HG02938 (cell line): Measurements from ENCODE around the gene MRGPRF.

Experiments used
- ATAC-seq: cut with Tn5 transposase; IDR thresholded peaks from one replicate; pipeline ENCODE4 v1.9.1; 2021; ENCODE audit warnings: mild to moderate bottlenecking, moderate library complexity; ENCODE audit not compliant: unreplicated experiment

Gene MRGPRF

GRCh38 chr11:69013009-69013951, at the start of gene MRGPRF:
Gene MRGPRF (minus strand): TSS chr11:69013246. CDS start chr11:69009901, 3,345 bp downstream.
- ATAC-seq: no peak

DNA sequence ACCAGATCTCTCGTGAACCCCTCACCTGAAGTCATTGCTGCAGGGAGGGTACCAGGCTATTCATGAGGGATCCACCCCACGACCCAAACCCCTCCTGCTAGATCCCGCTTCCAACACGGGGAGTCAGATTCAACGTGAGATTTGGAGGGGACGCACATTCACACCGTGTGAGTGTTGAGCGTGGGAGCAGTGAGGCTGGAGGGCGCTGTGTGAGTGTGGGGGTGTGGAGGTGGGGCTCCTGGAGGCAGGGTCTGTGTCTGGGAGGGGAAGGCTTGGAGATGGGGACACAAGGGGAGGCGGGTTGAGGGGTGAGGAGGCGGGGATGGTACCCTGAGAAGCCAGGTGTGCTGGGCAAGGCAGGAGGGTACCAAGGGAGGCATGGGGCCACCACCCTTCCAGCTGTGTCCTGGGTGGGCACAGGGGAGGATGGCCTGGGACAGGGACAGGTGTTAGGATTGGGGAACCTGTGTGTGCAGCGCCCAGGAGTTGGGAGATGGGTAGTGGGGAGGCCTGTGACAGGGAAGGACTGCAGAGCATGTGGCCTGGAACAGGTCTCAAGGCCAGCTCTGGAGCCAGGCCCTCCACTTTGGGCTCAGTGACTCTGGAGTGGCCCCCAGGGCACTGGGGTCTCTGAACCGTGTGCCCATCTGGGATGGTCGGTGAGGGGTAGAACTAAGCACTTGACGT, 49.3 kb upstream of the MRGPRF start:
- no peak for ATAC-seq

- ATAC-seq: no peak
Observed at GRCh38 chr11:69061713-69062053, 48.6 kb upstream of the MRGPRF start.

DNA sequence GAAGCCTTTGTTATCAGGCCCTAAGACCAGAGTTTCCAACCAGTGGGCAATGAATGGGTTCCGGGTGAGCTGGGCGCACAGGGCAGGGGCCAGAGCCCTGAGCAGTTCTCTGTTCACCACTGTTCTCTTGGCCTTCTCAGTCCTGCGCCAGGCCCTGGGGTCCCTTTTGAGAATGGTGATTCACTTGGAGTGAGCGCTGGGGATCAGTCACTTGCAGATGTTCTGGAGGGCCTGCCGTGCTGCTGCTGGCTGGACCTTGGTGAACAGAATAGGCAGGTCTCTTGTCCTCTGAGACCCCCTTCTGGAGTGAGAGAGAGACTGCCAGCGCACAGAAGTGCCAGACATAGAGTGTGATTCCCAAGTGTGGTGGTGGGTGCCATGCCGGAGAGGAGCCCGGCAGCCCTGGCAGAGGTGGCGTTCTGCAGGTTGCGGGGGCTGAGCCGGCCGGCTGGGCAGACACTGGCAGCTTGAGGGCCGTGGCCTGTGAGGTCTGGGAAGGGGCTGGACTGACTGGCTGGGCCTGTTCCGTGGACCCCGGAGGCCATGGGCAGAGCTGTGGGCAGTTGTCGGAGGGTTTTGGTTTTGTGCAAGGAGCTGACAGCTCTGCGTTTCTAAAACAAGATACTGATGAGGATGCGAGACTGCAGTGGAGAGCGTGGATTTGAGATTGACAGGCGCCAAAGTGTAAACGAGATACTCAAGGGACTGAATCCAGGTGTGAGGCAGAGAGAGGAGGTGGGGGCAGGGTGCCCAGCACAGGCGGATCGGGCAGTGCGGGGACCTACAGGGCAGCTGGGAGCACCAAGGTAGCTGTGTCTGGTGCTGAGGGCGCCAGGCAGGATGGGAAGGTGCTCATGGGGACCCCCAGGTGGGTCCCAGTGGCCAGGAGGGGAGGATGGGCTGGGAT, 48.0 kb upstream of the MRGPRF start:
- no peak for ATAC-seq

- ATAC-seq: no peak
Observed at GRCh38 chr11:69059985-69060384, 46.9 kb upstream of the MRGPRF start.

DNA sequence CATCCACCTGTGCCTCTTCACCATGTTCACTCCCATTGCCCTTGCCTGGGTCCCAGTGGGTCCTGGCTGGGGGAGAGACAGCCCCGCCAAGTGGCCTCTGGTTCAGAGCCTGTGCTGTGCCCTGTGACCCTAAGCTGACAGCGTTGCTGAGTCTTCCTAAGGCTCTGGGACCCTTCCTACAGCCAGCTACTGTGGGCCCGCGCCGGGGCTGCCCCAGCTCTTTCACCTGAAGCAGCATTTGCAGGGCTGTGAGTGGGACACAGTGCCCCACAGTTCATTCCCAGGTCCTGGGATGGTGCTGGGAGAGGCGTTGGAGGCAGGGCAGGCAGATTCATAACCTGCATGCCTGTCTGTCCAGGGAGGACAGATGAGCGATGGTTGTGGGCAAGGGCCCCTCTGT, 46.4 kb upstream of the MRGPRF start:
- no peak for ATAC-seq

GRCh38 chr11:69058511-69059270, 45.6 kb upstream of the MRGPRF start:
- ATAC-seq: no peak

GRCh38 chr11:69057801-69058200, 44.8 kb upstream of the MRGPRF start:
- ATAC-seq: no peak

- no peak for ATAC-seq
Observed at GRCh38 chr11:69057236-69057635, 44.2 kb upstream of the MRGPRF start.

- peak; percentile 72 for ATAC-seq
Observed at GRCh38 chr11:69055598-69056516, 42.8 kb upstream of the MRGPRF start.

GRCh38 chr11:69055212-69055586, 42.2 kb upstream of the MRGPRF start:
- no peak for ATAC-seq

- ATAC-seq: no peak
Observed at GRCh38 chr11:69054397-69055211, 41.6 kb upstream of the MRGPRF start.

GRCh38 chr11:69053546-69054396, 40.7 kb upstream of the MRGPRF start:
- ATAC-seq: no peak

GRCh38 chr11:69053169-69053477, 40.1 kb upstream of the MRGPRF start:
- ATAC-seq: no peak

- ATAC-seq: no peak
Observed at GRCh38 chr11:69052343-69053168, 39.5 kb upstream of the MRGPRF start.

DNA sequence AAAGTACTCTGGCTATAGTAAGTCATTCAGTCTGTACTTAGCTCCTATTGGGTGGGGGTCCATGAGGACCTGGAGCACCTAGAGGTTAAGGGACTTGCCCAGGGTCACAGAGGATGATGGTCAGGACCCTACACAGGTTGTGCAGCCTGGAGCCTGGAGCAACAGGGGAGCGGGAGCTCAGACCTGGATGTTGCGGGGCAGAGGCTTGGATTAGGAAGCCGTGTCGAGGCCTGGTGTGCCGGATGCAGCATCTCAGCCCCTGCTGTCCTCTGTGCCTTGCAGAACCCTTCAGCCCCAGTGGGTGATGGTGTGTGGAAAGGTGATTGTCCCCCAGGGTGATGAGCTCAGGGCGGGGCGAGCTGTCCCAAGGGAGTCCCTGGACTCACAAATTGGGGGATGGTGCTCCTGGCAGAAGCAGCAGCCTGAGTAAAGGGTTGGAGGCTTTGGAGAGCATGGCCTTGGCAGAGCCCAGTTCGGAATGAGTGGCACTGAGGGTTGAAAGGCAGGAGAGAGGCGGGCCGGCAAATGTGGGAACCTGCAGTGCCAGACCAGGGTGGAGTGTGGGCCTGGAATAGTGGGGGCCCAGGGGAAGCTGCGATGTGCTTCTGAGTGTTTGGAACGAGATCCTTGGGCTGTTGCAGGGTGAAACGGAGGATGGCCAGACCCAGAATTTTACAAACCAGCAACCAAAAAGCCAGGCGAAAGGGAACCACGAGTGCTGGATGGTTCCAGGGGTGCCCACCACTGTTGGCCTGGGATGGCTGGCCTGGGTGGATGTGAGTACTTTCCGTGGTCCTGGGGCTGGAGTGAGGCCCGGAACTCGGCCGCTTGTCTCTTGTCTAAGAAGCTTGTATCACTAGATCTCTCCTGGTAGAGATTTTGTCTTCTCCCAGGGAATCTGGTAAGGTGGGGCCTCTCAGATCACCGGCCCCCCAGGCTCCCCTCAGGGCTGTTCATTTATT, 38.6 kb upstream of the MRGPRF start:
- no peak for ATAC-seq
